H9 (cell line): Measurements from ENCODE around the gene DIS3L2. TPM values are rescaled to one million over a fixed set of nuclear protein-coding genes. Genes with fewer than 3 reads are reported as not detected.

ENCODE experiments used
- DNase-seq: peaks from one replicate; pipeline ENCODE4 v3.0.0-alpha.2; 2017
- H2AFZ ChIP-seq: one replicate; pipeline ENCODE4 v1.6.1; 2013; ENCODE audit warnings: mild to moderate bottlenecking, low read length, control low read depth, moderate library complexity
- H2AK5ac ChIP-seq: 2 replicates; pipeline ENCODE4 v1.6.1; 2013; ENCODE audit warnings: low read length, control low read depth, mixed read lengths; ENCODE audit not compliant: insufficient read length
- H2BK120ac ChIP-seq: one replicate; pipeline ENCODE4 v1.6.1; 2013; ENCODE audit warnings: low read depth, mild to moderate bottlenecking, low read length, control low read depth, inconsistent platforms; ENCODE audit not compliant: poor library complexity, severe bottlenecking
- H2BK12ac ChIP-seq: 2 replicates; pipeline ENCODE4 v1.6.1; 2013; ENCODE audit warnings: low read length, control low read depth, mixed read lengths, low read depth; ENCODE audit not compliant: insufficient read length
- H2BK15ac ChIP-seq: 2 replicates; pipeline ENCODE4 v1.6.1; 2013; ENCODE audit warnings: low read depth, low read length, control low read depth
- H2BK20ac ChIP-seq: one replicate; pipeline ENCODE4 v1.6.1; 2013; ENCODE audit warnings: low read depth, mild to moderate bottlenecking, low read length, control low read depth, inconsistent platforms; ENCODE audit not compliant: poor library complexity, severe bottlenecking
- H2BK5ac ChIP-seq: 2 replicates; pipeline ENCODE4 v1.6.1; 2013; ENCODE audit warnings: low read length, control low read depth, mixed read lengths; ENCODE audit not compliant: insufficient read length
- H3K14ac ChIP-seq: 2 replicates; pipeline ENCODE4 v1.6.1; 2013; ENCODE audit warnings: low read length, control low read depth; ENCODE audit not compliant: insufficient read depth
- H3K18ac ChIP-seq: 2 replicates; pipeline ENCODE4 v1.6.1; 2013; ENCODE audit warnings: low read depth, mild to moderate bottlenecking, mixed read lengths, low read length, control low read depth; ENCODE audit not compliant: insufficient read length
- H3K23ac ChIP-seq: 2 replicates; pipeline ENCODE4 v1.6.1; 2013; ENCODE audit warnings: low read length, control low read depth, mixed read lengths, low read depth; ENCODE audit not compliant: insufficient read length
- H3K23me2 ChIP-seq: 2 replicates; pipeline ENCODE4 v1.6.1; 2013; ENCODE audit warnings: low read depth, mild to moderate bottlenecking, mixed read lengths, low read length, control low read depth; ENCODE audit not compliant: insufficient read length, poor library complexity, severe bottlenecking
- H3K27ac ChIP-seq: 2 replicates; pipeline ENCODE4 v1.5.1; 2013; ENCODE audit warnings: low read length, control low read depth, mixed read lengths, low read depth; ENCODE audit not compliant: insufficient read length
- H3K27me3 ChIP-seq: 2 replicates; pipeline ENCODE4 v1.6.1; 2013; ENCODE audit warnings: low read length, control low read depth, inconsistent platforms; ENCODE audit not compliant: insufficient read depth
- H3K4ac ChIP-seq: 2 replicates; pipeline ENCODE4 v1.6.1; 2013; ENCODE audit warnings: low read depth, mild to moderate bottlenecking, control low read depth, inconsistent platforms, low read length, moderate library complexity
- H3K4me1 ChIP-seq: 2 replicates; pipeline ENCODE4 v1.6.1; 2013; ENCODE audit warnings: low read length, control low read depth, inconsistent platforms; ENCODE audit not compliant: insufficient read depth
- H3K4me2 ChIP-seq: 2 replicates; pipeline ENCODE4 v1.6.1; 2013; ENCODE audit warnings: low read length, control low read depth, mixed read lengths; ENCODE audit not compliant: insufficient read length, insufficient read depth
- H3K56ac ChIP-seq: 2 replicates; pipeline ENCODE4 v1.6.1; 2013; ENCODE audit warnings: low read depth, mild to moderate bottlenecking, mixed read lengths, low read length, control low read depth; ENCODE audit not compliant: insufficient read length
- H3K79me1 ChIP-seq: 2 replicates; pipeline ENCODE4 v1.6.1; 2013; ENCODE audit warnings: low read depth, mild to moderate bottlenecking, moderate library complexity, low read length, control low read depth, inconsistent platforms; ENCODE audit not compliant: insufficient read depth, poor library complexity, severe bottlenecking
- H3K79me2 ChIP-seq: 2 replicates; pipeline ENCODE4 v1.6.1; 2013; ENCODE audit warnings: low read length, control low read depth, inconsistent platforms; ENCODE audit not compliant: insufficient read depth
- H3K9ac ChIP-seq: 2 replicates; pipeline ENCODE4 v1.6.1; 2013; ENCODE audit warnings: low read length, control low read depth, mixed read lengths; ENCODE audit not compliant: insufficient read length; ENCODE audit errors: extremely low read depth
- H3K9me3 ChIP-seq: one replicate; pipeline ENCODE4 v1.6.1; 2013; ENCODE audit warnings: low read depth, low read length, inconsistent platforms; ENCODE audit not compliant: control insufficient read depth
- H3T11ph ChIP-seq: one replicate; pipeline ENCODE4 v1.6.1; 2013; ENCODE audit warnings: mild to moderate bottlenecking, low read length, control low read depth, inconsistent platforms
- H4K20me1 ChIP-seq: one replicate; pipeline ENCODE4 v1.6.1; 2013; ENCODE audit not compliant: control insufficient read depth, insufficient read length, insufficient read depth
- H4K5ac ChIP-seq: 2 replicates; pipeline ENCODE4 v1.6.1; 2013; ENCODE audit warnings: low read depth, mild to moderate bottlenecking, mixed read lengths, low read length, control low read depth; ENCODE audit not compliant: insufficient read length
- H4K8ac ChIP-seq: replicated peaks from 2 replicates; pipeline ENCODE4 v1.6.1; 2013; ENCODE audit warnings: low read length, control low read depth, mixed read lengths, low read depth; ENCODE audit not compliant: insufficient read length
- H4K91ac ChIP-seq: 2 replicates; pipeline ENCODE4 v1.6.1; 2013; ENCODE audit warnings: low read depth, mild to moderate bottlenecking, moderate library complexity, mixed read lengths, low read length, control low read depth; ENCODE audit not compliant: insufficient read length
- H3K27ac Mint-ChIP-seq, 3 experiments: 2 replicates in 2 of 3; 3 replicates in 1 of 3; pipeline ENCODE4 v1.8.0; 2020 to 2021; ENCODE audit warnings: mixed read lengths in 3 of 3, mild to moderate bottlenecking in 1 of 3, moderate library complexity in 1 of 3
- H3K27me3 Mint-ChIP-seq: 2 replicates; pipeline ENCODE4 v1.8.0; 2021; ENCODE audit warnings: low read depth, mild to moderate bottlenecking, moderate library complexity, mixed read lengths
- H3K36me3 Mint-ChIP-seq, 3 experiments: 2 replicates in 2 of 3; 3 replicates in 1 of 3; pipeline ENCODE4 v1.8.0; 2020 to 2021; ENCODE audit warnings: low read depth in 3 of 3, mixed read lengths in 3 of 3; ENCODE audit not compliant: insufficient read depth in 1 of 3
- H3K4me1 Mint-ChIP-seq, 2 experiments: 2 replicates each; pipeline ENCODE4 v1.8.0; 2020; ENCODE audit warnings: mixed read lengths in 2 of 2
- H3K4me3 Mint-ChIP-seq, 2 experiments: 2 replicates in 1 of 2; 3 replicates in 1 of 2; pipeline ENCODE4 v1.8.0; 2020 to 2021; ENCODE audit warnings: mild to moderate bottlenecking in 2 of 2, mixed read lengths in 2 of 2, moderate library complexity in 1 of 2
- H3K9me3 Mint-ChIP-seq, 2 experiments: 2 replicates in 1 of 2; 3 replicates in 1 of 2; pipeline ENCODE4 v1.8.0; 2020; ENCODE audit warnings: mild to moderate bottlenecking in 2 of 2, mixed read lengths in 2 of 2, moderate library complexity in 1 of 2
- WGBS: extraction: QIAGEN DNeasy Blood & Tissue Kit; methylation state at CpG from one replicate; pipeline ENCODE4 v1.1.7; 2013; ENCODE audit warnings: missing lambda C conversion rate, low lambda C conversion rate, mixed read lengths; ENCODE audit not compliant: insufficient read length; ENCODE audit errors: extremely low coverage; 5-methylcytosine and 5-hydroxymethylcytosine counted together
- total RNA-seq: library from RNA; stranded (reverse); gene quantifications from 2 replicates; pipeline ENCODE4 v1.2.1, GENCODE V29; 2021
- TF ChIP-seq, protein P1 (sequence below): fragments of 200-600 bp; sonication (generic); conservative IDR thresholded peaks from 3 replicates; pipeline ENCODE4 v1.8.0; 2021; ENCODE audit warnings: antibody characterized with exemption, mild to moderate bottlenecking

Gene DIS3L2
- total RNA-seq, 1 experiment from 2014 or later = 28.1 TPM

DNA sequence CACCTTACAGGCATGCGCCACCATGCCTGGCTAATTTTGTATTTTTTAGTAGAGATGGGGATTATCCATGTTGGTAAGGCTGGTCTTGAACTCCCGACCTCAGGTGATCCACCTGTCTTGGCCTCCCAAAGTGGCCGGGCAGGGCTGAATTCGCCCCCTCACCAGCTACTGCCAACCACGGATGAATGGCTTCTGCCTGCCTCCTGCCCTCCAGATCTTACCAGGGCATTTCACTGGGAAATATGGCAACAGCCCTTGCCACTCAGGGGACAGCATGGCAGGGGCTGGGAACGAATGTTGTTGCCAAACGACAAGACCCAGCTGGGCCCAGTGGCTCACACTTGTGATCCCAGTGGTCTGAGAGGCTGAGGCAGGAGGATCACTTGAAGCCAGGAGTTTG is 415.2 kb downstream of the DIS3L2 start:
- H3K9me3 ChIP-seq = no peaks in the 10 kb centered on the region
- no peak overlapping the region for H3K9ac ChIP-seq
- Mint-ChIP-seq H3K9me3 (no peaks in the 10 kb centered on the region), H3K36me3 (0 out of 7 replicates have a peak, but pooled peaks cover 0 to 2% (median 0%) of the 10 kb centered on the region in 3 experiments), H3K4me1 (peaks cover 20 to 29% of the 10 kb centered on the region in 2 experiments), H3K27me3 (peaks cover 7% of the 10 kb centered on the region), H3K4me3 (no peak overlapping the region), H3K27ac (no peak overlapping the region)
- H3K79me2 ChIP-seq = no peaks in the 10 kb centered on the region
- H3T11ph ChIP-seq = no peak overlapping the region
- no peak overlapping the region for H2BK120ac ChIP-seq
- no peak overlapping the region for H2AFZ ChIP-seq
- no peak overlapping the region for H2AK5ac ChIP-seq
- H3K4me2 ChIP-seq = no peak overlapping the region
- H3K23me2 ChIP-seq = no peaks in the 10 kb centered on the region
- H3K4me1 ChIP-seq = peaks cover 2% of the 10 kb centered on the region; the same call in 1 of the 2 replicates
- no peak overlapping the region for H2BK15ac ChIP-seq
- no CpG with 5 or more reads among the region's 7 CpGs for WGBS
- H3K4ac ChIP-seq = no peak overlapping the region
- H3K27ac ChIP-seq = no peak overlapping the region
- no peak overlapping the region for H4K5ac ChIP-seq
- no peak overlapping the region for H3K23ac ChIP-seq
- TF ChIP-seq, protein P1, sequence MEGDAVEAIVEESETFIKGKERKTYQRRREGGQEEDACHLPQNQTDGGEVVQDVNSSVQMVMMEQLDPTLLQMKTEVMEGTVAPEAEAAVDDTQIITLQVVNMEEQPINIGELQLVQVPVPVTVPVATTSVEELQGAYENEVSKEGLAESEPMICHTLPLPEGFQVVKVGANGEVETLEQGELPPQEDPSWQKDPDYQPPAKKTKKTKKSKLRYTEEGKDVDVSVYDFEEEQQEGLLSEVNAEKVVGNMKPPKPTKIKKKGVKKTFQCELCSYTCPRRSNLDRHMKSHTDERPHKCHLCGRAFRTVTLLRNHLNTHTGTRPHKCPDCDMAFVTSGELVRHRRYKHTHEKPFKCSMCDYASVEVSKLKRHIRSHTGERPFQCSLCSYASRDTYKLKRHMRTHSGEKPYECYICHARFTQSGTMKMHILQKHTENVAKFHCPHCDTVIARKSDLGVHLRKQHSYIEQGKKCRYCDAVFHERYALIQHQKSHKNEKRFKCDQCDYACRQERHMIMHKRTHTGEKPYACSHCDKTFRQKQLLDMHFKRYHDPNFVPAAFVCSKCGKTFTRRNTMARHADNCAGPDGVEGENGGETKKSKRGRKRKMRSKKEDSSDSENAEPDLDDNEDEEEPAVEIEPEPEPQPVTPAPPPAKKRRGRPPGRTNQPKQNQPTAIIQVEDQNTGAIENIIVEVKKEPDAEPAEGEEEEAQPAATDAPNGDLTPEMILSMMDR = no peak
- no peak overlapping the region for H2BK12ac ChIP-seq
- no peak overlapping the region for H4K91ac ChIP-seq
- H2BK5ac ChIP-seq = no peak overlapping the region
- no peak overlapping the region for H3K14ac ChIP-seq
- H4K8ac ChIP-seq = no peak overlapping the region
- H3K79me1 ChIP-seq = no peaks in the 10 kb centered on the region
- no peak overlapping the region for H3K56ac ChIP-seq
- H2BK20ac ChIP-seq = no peak overlapping the region
- H3K27me3 ChIP-seq = no peaks in the 10 kb centered on the region
- no peak overlapping the region for H3K18ac ChIP-seq
- DNase-seq = no peak
- H4K20me1 ChIP-seq = no peaks in the 10 kb centered on the region
